Fibroblast of pulmonary artery (primary cell): Measurements from ENCODE around the gene COG1.

ENCODE experiments used
- DNase-seq: peaks from one replicate; pipeline ENCODE4 v3.0.0-alpha.2; 2010; ENCODE audit warnings: low read depth
- H3K4me3 ChIP-seq: replicated peaks from 2 replicates; pipeline ENCODE4 v1.5.1; 2011; ENCODE audit warnings: low read depth, mild to moderate bottlenecking, control low read depth, low read length, moderate library complexity
- CTCF ChIP-seq: IDR thresholded peaks from 2 replicates; pipeline ENCODE4 v1.5.1; 2011; ENCODE audit warnings: mild to moderate bottlenecking, control low read depth, low read length, inconsistent platforms; ENCODE audit errors: missing control alignments

Gene COG1

GRCh38 chr17:73163043-73163442, 29.8 kb upstream of the COG1 start:
- DNase-seq, result no peak
- H3K4me3 ChIP-seq, result no peak overlapping the region
- no peak for TF ChIP-seq CTCF

- no peak for DNase-seq
- no peak for TF ChIP-seq CTCF
- peak overlapping the region; percentile 34 for H3K4me3 ChIP-seq
Observed at GRCh38 chr17:73165616-73166404, 27.0 kb upstream of the COG1 start.

GRCh38 chr17:73166731-73167581, 25.9 kb upstream of the COG1 start:
- no peak for DNase-seq
- no peak for TF ChIP-seq CTCF
- H3K4me3 ChIP-seq, result peak overlapping the region; percentile 34

GRCh38 chr17:73168667-73169066, 24.2 kb upstream of the COG1 start:
- no peak overlapping the region for H3K4me3 ChIP-seq
- no peak for DNase-seq
- TF ChIP-seq CTCF, result no peak

GRCh38 chr17:73170324-73170723, 22.5 kb upstream of the COG1 start:
- no peak for TF ChIP-seq CTCF
- H3K4me3 ChIP-seq, result no peak overlapping the region
- no peak for DNase-seq

- no peak for TF ChIP-seq CTCF
- no peak overlapping the region for H3K4me3 ChIP-seq
- no peak for DNase-seq
Observed at GRCh38 chr17:73172252-73172651, 20.6 kb upstream of the COG1 start.

GRCh38 chr17:73174126-73174525, 18.7 kb upstream of the COG1 start:
- H3K4me3 ChIP-seq, result no peak overlapping the region
- no peak for DNase-seq
- TF ChIP-seq CTCF, result no peak
